Adrenal gland (tissue), 5 donors: Measurements from ENCODE around the gene FXYD2.

Experiments
- POLR2A ChIP-seq, 2 donors: fragments of 450-650 bp; IDR thresholded peaks; one replicate each; pipeline ENCODE4 v1.6.1; 2017; ENCODE audit warnings: antibody characterized with exemption in 2 of 2, mild to moderate bottlenecking in 2 of 2, moderate library complexity in 1 of 2
- TF ChIP-seq, protein P1 (sequence below), 6 experiments: fragments of 450-650 bp in 4 of 6; fragments of 200-600 bp in 2 of 6; sonication (generic) in 1 of 6; IDR thresholded peaks; 1 replicate in 5 of 6; 2 replicates in 1 of 6; pipeline versions ENCODE4 v1.5.1 to v1.8.0; 2016 to 2021; ENCODE audit warnings: antibody characterized with exemption in 6 of 6, mild to moderate bottlenecking in 2 of 6, moderate library complexity in 1 of 6
- donor health status: DM: no; HTN: no; CAD: no.

DNA sequence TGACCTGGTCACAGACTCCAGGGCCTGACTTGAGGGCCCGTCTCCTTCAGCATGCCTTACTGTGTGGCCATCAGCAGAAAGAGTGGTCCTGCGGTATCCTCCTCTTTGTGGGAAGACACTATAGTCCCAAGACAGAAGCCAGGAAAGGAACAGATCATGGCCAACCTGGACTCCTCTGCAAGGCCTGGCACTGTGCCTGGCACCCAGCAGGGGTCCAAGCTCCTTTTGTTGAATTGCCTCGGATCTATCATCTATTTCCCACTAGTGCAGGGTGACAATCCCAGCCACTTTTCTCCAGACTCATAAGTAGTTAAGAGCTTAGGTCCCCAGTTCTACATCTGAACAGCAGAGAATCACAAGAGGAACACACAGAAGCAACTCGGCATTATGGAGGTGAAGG lies 54.5 kb downstream of the FXYD2 start:
- TF ChIP-seq, protein P1, sequence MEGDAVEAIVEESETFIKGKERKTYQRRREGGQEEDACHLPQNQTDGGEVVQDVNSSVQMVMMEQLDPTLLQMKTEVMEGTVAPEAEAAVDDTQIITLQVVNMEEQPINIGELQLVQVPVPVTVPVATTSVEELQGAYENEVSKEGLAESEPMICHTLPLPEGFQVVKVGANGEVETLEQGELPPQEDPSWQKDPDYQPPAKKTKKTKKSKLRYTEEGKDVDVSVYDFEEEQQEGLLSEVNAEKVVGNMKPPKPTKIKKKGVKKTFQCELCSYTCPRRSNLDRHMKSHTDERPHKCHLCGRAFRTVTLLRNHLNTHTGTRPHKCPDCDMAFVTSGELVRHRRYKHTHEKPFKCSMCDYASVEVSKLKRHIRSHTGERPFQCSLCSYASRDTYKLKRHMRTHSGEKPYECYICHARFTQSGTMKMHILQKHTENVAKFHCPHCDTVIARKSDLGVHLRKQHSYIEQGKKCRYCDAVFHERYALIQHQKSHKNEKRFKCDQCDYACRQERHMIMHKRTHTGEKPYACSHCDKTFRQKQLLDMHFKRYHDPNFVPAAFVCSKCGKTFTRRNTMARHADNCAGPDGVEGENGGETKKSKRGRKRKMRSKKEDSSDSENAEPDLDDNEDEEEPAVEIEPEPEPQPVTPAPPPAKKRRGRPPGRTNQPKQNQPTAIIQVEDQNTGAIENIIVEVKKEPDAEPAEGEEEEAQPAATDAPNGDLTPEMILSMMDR (IDR thresholded peaks at IDR 0.05): no peak
- TF ChIP-seq POLR2A (IDR thresholded peaks at IDR 0.05): no peak
